ENCODE data around the gene LAMC3. TPM values are rescaled to one million over a fixed set of nuclear protein-coding genes. Genes with fewer than 3 reads are reported as not detected.
"Not testable (repeated sequence)": the region's sequence is repeated elsewhere in the genome, so short reads cannot be mapped to it uniquely, and the experiment has no call there.

The LAMC3 gene
- total RNA-seq, 1 experiment from 2014 or later = not detected

- POLR2A ChIA-PET = interaction anchor here (0.7 to 2.9 kb wide), 2 partner anchors 28 to 674 kb away, joined by 3 to 20 read pairs; partner anchors contain the start of gene NUP214
- Mint-ChIP-seq H3K4me3 (ENCODE audit: unreplicated experiment) (no peak overlapping the region), H3K27ac (ENCODE audit: low read depth, unreplicated experiment) (no peak overlapping the region), H3K36me3 (ENCODE audit: insufficient read depth, unreplicated experiment) (peaks cover 7% of the 10 kb centered on the region), H3K4me1 (ENCODE audit: insufficient read depth, unreplicated experiment) (peaks cover 10% of the 10 kb centered on the region), H3K9me3 (ENCODE audit: unreplicated experiment) (no peaks in the 10 kb centered on the region), H3K27me3 (ENCODE audit: insufficient read depth, unreplicated experiment) (no peaks in the 10 kb centered on the region)
- intact Hi-C loops (cut with micrococcal nuclease) = no loop called here
- DNase-seq (ENCODE audit: unreplicated experiment) = no peak
- no peak for TF ChIP-seq CTCF (IDR thresholded peaks at IDR 0.05; ENCODE audit: unreplicated experiment)
- no TSS peak for BruUV-seq (replicated peaks)
- CTCF ChIA-PET = interaction anchor here (0.9 to 1.5 kb wide), 2 partner anchors 9 to 40 kb away, joined by 3 to 7 read pairs; no protein-coding TSS in a partner anchor
These were observed 88.9 kb downstream of the LAMC3 start for GRCh38 chr9:131097948-131098278.

GRCh38 chr9:131098391-131099101, 89.6 kb downstream of the LAMC3 start:
- POLR2A ChIA-PET = interaction anchor here (0.7 to 2.9 kb wide), 2 partner anchors 27 to 379 kb away, joined by 3 to 20 read pairs; partner anchors contain the start of gene NUP214
- Mint-ChIP-seq H3K27ac (ENCODE audit: low read depth, unreplicated experiment) (no peak overlapping the region), H3K4me1 (ENCODE audit: insufficient read depth, unreplicated experiment) (peaks cover 10% of the 10 kb centered on the region), H3K27me3 (ENCODE audit: insufficient read depth, unreplicated experiment) (no peaks in the 10 kb centered on the region), H3K9me3 (ENCODE audit: unreplicated experiment) (no peaks in the 10 kb centered on the region), H3K36me3 (ENCODE audit: insufficient read depth, unreplicated experiment) (peaks cover 7% of the 10 kb centered on the region), H3K4me3 (ENCODE audit: unreplicated experiment) (no peak overlapping the region)
- CTCF ChIA-PET = interaction anchor here (1.5 kb wide), 1 partner anchor 41 kb away, joined by 7 read pairs; no protein-coding TSS in a partner anchor
- intact Hi-C loops (cut with micrococcal nuclease) = no loop called here
- no TSS peak for BruUV-seq (replicated peaks)
- TF ChIP-seq CTCF (IDR thresholded peaks at IDR 0.05; ENCODE audit: unreplicated experiment) = no peak
- no peak for DNase-seq (ENCODE audit: unreplicated experiment)

GRCh38 chr9:131099102-131099606, 90.2 kb downstream of the LAMC3 start:
- DNase-seq (ENCODE audit: unreplicated experiment) = no peak
- peaks cover 4% of the 10 kb centered on the region for H3K36me3 Mint-ChIP-seq (ENCODE audit: insufficient read depth, unreplicated experiment)
- ChIA-PET POLR2A (interaction anchor here (0.7 kb wide), 1 partner anchor 380 kb away, joined by 3 read pairs; no protein-coding TSS in a partner anchor), CTCF (interaction anchor here (1.4 to 1.5 kb wide), 2 partner anchors 41 to 53 kb away, joined by 4 to 7 read pairs; no protein-coding TSS in a partner anchor)
- H3K4me3 Mint-ChIP-seq (ENCODE audit: unreplicated experiment) = no peak overlapping the region
- H3K4me1 Mint-ChIP-seq (ENCODE audit: insufficient read depth, unreplicated experiment) = peaks cover 8% of the 10 kb centered on the region
- BruUV-seq (replicated peaks) = no TSS peak
- no peak for TF ChIP-seq CTCF (IDR thresholded peaks at IDR 0.05; ENCODE audit: unreplicated experiment)
- H3K27me3 Mint-ChIP-seq (ENCODE audit: insufficient read depth, unreplicated experiment) = no peaks in the 10 kb centered on the region
- intact Hi-C loops (cut with micrococcal nuclease) = no loop called here
- H3K27ac Mint-ChIP-seq (ENCODE audit: low read depth, unreplicated experiment) = no peak overlapping the region
- no peaks in the 10 kb centered on the region for H3K9me3 Mint-ChIP-seq (ENCODE audit: unreplicated experiment)

GRCh38 chr9:131099845-131100244, 90.9 kb downstream of the LAMC3 start:
- H3K4me1 Mint-ChIP-seq (ENCODE audit: insufficient read depth, unreplicated experiment); BruUV-seq (replicated peaks); H3K36me3 Mint-ChIP-seq (ENCODE audit: insufficient read depth, unreplicated experiment); H3K9me3 Mint-ChIP-seq (ENCODE audit: unreplicated experiment); H3K4me3 Mint-ChIP-seq (ENCODE audit: unreplicated experiment); H3K27me3 Mint-ChIP-seq (ENCODE audit: insufficient read depth, unreplicated experiment); intact Hi-C loops (cut with micrococcal nuclease); DNase-seq (ENCODE audit: unreplicated experiment); H3K27ac Mint-ChIP-seq (ENCODE audit: low read depth, unreplicated experiment): not testable (repeated sequence)
- CTCF ChIA-PET = interaction anchor here (1.4 kb wide), 1 partner anchor 54 kb away, joined by 4 read pairs; no protein-coding TSS in a partner anchor
- POLR2A ChIA-PET = interaction anchor here (1.5 kb wide), 1 partner anchor 13 kb away, joined by 4 read pairs; no protein-coding TSS in a partner anchor

All from MCF 10A (cell line).